GM19025 (cell line): Measurements from ENCODE around the gene FBXO10.

Experiments used
- ATAC-seq: cut with Tn5 transposase; IDR thresholded peaks from one replicate; pipeline ENCODE4 v1.9.1; 2021; ENCODE audit warnings: mild to moderate bottlenecking, low read depth, moderate library complexity; ENCODE audit not compliant: unreplicated experiment

FBXO10 gene

GRCh38 chr9:37596504-37596903 is 20.3 kb upstream of the FBXO10 start:
- ATAC-seq: no peak

DNA sequence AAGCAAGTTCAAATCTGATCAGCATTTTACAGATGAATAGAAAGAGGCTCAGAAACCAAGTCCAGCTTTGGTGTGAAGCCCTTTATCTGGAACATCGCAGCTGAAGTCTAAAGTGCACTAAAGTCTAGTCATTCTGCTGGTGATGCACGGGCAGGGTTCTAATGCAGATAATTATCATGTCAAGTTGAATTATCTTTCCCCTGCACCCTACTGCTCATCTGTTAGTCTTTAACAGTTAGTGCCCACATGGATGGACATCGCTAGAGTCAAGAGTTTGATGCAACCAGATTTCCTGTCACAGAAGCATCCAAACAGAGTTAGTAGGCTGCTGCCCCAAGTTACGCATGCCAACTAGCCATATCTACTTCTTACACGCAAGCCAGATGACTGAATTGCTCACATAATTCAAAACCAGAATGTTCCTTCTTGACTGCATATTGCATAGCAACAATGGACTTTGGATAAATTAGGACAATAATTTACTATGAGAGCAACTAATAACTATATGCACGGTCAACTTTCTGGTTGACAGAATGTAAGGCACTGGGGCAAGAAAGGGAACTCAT is 17.8 kb upstream of the FBXO10 start:
- ATAC-seq: no peak

GRCh38 chr9:37592108-37592951 is 16.1 kb upstream of the FBXO10 start, which contains the start of gene TOMM5:
Gene TOMM5, minus strand, starts transcription at chr9:37592597. Its CDS starts 65 bp downstream, at chr9:37592532.
- ATAC-seq: peak; percentile 90

GRCh38 chr9:37587521-37587920 is 11.3 kb upstream of the FBXO10 start:
- ATAC-seq: no peak

DNA sequence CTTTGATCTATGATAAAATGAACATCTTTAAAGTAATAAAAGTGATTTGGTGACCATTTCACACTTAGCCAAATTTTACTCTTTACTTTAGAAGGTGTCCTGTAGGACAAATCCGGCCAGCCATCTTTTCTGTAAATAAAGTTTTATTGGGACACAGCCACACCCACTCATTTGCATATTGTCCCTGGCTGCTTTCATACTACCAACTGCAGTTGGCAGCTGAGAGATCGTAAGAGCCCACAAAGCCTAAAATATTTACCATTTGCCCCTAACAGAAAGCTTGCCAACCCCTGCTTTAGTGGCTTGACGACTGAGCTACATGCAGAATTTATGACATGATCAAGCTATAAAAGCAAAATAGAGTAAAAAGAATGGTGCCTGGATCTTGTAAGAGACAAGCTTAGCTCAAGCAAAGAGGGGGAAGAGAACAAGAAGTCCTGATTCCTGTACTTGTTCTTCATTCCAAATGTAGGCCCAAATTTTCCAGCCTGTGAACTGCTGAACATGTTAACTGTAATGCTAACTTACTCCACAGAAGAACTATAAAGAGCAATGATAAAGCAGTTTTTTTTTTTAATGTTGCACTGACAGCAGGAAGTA is 7.4 kb upstream of the FBXO10 start:
- ATAC-seq: no peak

DNA sequence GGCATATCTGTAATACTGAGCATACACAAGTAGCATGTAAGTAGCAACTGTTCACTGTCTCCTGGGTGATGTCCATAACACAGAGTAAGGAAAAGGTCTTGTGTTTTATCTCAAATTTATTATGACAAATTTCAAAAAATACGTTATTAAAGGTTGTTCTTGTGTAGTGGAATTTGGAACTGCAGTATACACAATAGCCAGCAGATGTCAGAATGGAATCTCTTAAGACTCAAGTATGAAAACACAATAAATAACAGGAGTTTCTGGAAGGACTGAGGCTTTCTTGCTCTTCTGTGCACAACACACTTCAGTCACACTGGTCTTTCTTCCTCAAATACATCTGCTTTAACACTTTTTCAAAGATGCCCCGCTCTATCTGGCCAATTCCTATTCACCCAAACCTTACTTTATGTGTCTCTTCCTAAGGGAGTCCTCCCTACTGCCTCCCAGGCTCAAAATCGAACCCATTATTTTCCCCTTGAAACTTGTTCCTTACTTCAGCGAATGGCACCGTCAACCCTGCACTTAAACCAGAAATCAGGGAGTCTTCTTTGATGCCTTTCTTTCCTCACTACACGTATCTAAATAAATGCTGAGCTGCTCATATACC is 6.5 kb upstream of the FBXO10 start:
- ATAC-seq: no peak

GRCh38 chr9:37575511-37575914 is 667 bp downstream of the FBXO10 start:
- peak; percentile 34 for ATAC-seq

DNA sequence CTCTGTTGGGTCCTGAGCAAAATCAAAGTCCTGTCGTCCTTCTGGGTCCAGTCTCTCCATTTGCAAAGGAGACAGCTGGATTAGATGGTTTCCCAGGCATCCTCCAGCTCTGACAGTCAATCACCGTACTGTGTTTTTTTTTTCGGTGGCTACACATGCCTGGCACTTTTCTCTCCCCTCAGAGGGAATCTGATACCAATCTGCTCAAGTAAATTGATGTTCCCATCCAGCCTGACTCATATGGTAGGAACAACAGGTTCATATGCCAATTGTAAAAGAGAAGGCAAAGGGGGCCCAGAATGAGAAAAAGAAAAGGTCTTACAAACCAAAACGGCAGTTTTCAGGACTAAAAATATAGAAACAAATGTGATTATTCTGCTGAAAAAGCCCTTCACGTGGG is 1.2 kb downstream of the FBXO10 start:
- ATAC-seq: no peak

DNA sequence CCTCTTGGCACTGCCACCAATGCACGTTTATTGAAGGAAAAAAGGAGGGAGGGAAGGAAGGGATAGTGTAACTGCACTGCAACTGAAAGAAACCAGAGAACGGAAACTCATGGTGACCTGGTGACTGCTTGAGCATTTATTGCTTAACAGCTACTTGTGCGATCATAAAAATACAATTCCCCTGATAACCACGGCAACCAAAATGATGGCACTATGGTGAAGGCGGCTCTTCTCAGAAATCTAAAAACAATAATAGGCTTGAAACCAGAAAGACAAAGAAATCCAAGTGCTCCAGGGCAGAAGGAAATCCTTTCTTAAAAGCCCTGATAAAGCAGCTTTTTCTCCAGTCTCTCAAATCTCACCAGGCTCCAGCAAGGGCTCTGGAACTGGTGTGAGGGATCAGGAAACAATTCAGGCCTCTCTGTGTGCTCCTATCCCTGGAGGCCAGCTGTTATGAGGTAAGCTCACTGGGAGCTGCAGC is 1.9 kb downstream of the FBXO10 start:
- no peak for ATAC-seq

GRCh38 chr9:37571282-37571681 is 4.9 kb downstream of the FBXO10 start:
- no peak for ATAC-seq

DNA sequence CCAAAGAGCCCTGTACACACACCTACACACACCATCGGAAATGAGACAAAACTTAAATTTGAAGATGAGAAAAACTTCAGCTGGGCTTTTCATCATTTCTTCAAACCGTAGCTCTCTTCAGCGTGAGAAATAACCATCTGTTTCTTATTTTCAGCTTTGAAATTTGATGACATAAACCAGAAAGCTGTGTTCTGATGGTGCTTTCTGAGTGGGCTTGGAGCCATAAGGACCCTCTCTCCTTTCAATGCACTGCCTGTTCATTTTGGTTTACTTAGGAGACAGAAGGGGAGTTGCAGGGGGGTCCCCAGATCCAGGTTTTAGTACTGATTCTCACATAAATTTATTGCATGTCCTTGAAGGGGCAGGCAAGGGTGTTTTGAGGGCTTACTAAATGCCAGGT is 9.5 kb downstream of the FBXO10 start:
- ATAC-seq: no peak

DNA sequence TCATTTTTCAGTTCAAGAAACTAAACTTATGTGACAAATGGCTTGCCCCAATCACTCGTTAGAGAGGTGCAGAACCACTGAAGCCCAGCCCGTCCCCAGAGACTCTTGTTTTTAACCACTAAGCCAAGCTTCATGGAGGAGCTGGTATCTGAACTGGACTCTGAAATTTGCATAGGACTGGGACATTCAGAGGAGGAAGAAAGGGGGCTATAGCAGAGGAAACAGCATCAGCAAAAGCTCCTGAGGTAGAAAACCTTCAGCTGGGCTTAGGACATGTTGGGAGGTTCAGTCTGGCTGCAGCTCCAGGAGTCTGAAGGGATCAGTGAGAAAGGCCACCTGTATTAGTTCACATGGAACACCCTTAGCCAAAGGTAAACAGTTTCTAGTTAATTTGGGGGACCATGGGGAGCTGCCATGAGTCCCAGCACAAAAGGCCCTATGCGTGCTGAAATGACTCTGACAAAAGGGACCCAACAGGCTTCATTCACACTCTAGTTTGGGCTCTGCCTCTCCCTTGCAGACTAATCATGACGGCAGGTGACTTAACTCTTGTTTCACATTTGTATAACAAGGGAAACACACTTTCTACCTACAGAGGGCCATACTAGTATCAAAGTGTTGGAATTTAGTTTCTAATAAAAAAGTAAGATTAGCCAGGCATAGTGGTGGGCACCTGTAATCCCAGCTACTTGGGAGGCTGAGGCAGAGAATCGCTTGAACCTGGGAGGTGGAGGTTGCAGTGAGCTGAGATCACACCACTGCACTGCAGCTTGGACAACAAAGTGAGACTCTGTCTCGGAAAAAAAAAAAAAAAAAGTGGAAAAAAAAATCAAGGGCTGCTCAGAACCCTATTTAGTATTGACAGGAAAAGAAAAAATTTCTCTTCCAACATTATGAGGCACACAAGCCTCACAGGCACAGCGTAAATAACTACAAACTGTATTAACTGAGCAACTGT is 10.2 kb downstream of the FBXO10 start:
- peak; percentile 54 for ATAC-seq

- ATAC-seq: no peak
Observed at GRCh38 chr9:37564916-37565315, 11.3 kb downstream of the FBXO10 start.

- ATAC-seq: no peak
Observed at GRCh38 chr9:37563806-37564513, 12.2 kb downstream of the FBXO10 start.

DNA sequence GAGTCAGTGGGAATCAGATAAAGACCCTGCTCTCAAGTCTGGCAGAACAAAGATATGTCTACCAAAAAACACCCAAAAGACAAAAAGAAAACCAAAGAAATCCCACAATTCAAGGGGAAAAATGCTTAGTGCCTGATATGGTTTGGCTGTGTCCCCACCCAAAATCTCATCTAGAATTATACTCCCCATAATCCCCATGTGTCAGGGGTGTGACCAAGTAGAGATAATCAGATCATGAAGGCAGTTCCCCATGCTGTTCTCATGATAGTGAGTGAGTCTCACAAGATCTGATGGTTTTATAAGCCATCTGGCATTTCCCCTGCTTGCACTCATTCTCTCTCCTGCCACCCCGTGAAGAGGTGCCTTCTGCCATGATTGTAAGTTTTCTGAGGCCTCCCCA is 13.4 kb downstream of the FBXO10 start:
- ATAC-seq: no peak

DNA sequence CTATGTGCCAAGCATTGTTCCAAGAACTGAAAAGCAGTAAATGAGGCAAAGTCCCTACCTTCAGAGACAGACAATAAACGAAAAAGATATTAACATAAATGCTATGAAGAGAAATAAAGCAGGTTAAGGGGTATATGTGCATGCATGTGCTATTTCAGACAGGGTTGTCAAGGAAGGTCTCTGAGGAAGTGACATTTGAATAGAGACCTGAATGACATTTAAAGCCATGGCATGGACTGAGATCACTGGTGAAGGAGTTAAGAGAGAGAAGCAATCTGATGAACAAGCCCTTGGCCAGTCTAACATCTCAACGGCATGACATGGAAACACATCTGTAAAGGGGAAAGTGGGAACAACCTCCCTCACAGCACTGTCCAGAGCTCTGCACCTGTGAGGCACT is 14.5 kb downstream of the FBXO10 start:
- no peak for ATAC-seq

DNA sequence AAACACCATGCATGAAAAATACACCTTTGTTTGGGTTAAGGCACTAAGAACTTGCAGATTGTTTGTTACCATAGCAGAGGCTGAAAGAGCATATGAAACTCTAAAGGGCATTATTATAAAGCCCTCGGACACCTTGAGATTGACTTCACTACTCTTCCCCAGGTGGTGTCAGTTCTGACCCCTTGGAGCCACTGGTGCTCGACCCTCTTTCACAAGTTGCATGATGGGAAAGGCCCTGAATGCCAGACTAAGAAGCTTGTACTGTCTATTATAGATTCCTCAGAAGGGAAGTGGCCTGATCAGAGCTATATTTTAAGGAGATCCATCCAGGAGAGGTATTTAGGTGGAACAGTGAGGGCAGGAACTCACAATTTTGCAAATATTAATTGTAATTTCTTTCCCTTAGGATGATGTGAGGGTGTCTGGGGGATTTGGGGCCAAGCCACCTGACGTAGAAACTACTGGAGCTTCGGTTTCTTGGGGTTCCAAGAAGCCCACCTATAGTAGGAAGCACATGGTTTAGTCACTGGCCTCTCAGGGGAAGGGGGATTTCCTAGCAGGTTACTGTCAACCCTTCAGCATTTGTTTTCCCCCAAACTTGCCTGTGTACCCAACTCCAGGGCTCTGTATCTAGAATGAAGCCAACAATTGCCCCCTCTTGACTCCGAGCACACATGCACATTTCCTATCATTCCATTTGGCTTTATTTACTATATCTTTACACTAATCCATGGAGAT is 16.2 kb downstream of the FBXO10 start:
- ATAC-seq: no peak

- ATAC-seq: no peak
Observed at GRCh38 chr9:37559125-37559524, 17.1 kb downstream of the FBXO10 start.

- ATAC-seq: no peak
Observed at GRCh38 chr9:37555786-37556185, 20.4 kb downstream of the FBXO10 start.
